ENCODE data around the gene ZNF274.

DNA sequence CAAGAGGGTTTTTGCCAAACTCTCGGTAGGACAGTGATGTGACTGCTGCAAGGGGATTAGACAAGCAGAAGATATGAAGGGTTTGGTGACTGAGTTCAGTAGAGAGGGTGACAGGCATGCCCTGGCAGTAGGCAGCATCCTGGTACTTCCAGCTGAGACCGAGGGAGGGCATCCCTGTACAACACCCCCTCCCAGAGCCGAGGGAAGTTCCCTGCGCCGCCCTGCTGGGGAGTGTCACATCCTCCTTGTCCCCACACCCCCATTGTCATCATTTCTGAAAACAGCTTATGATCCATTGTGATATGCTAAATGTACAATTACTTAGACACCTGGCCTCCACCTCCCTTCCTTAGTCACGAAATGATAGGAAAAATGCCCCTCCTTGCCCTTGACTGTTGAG, 60.5 kb downstream of the ZNF274 start:
- TF ChIP-seq, protein P1, sequence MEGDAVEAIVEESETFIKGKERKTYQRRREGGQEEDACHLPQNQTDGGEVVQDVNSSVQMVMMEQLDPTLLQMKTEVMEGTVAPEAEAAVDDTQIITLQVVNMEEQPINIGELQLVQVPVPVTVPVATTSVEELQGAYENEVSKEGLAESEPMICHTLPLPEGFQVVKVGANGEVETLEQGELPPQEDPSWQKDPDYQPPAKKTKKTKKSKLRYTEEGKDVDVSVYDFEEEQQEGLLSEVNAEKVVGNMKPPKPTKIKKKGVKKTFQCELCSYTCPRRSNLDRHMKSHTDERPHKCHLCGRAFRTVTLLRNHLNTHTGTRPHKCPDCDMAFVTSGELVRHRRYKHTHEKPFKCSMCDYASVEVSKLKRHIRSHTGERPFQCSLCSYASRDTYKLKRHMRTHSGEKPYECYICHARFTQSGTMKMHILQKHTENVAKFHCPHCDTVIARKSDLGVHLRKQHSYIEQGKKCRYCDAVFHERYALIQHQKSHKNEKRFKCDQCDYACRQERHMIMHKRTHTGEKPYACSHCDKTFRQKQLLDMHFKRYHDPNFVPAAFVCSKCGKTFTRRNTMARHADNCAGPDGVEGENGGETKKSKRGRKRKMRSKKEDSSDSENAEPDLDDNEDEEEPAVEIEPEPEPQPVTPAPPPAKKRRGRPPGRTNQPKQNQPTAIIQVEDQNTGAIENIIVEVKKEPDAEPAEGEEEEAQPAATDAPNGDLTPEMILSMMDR (IDR thresholded peaks at IDR 0.05): no peak
- no peak for TF ChIP-seq POLR2A (IDR thresholded peaks at IDR 0.05)

All from vagina (tissue), 2 donors.